HFFc6 (cell line): ENCODE data around the gene DCLK1. TPM values are rescaled to one million over a fixed set of nuclear protein-coding genes. Genes with fewer than 3 reads are reported as not detected.

Source experiments
- DNase-seq: peaks from one replicate; pipeline ENCODE4 v3.0.0-alpha.2; 2018
- H3K27ac Mint-ChIP-seq: 2 replicates; pipeline ENCODE4 v1.8.0; 2020; ENCODE audit warnings: mild to moderate bottlenecking, mixed read lengths
- H3K27me3 Mint-ChIP-seq: 2 replicates; pipeline ENCODE4 v1.8.0; 2021; ENCODE audit warnings: mild to moderate bottlenecking, moderate library complexity, mixed read lengths; ENCODE audit not compliant: insufficient read depth
- H3K36me3 Mint-ChIP-seq: 2 replicates; pipeline ENCODE4 v1.8.0; 2021; ENCODE audit warnings: low read depth, mixed read lengths
- H3K4me1 Mint-ChIP-seq: 2 replicates; pipeline ENCODE4 v1.8.0; 2020; ENCODE audit warnings: low read depth, mixed read lengths
- H3K4me3 Mint-ChIP-seq: 2 replicates; pipeline ENCODE4 v1.8.0; 2020; ENCODE audit warnings: mild to moderate bottlenecking, moderate library complexity, mixed read lengths
- H3K9me3 Mint-ChIP-seq: 2 replicates; pipeline ENCODE4 v1.8.0; 2020; ENCODE audit warnings: mild to moderate bottlenecking, mixed read lengths
- CTCF ChIP-seq: fragments of 200-600 bp; sonication (generic); IDR thresholded peaks from 2 replicates; pipeline ENCODE4 v1.5.0; 2021; ENCODE audit warnings: antibody characterized with exemption, mild to moderate bottlenecking
- total RNA-seq, 6 experiments: library from RNA; stranded (reverse); fragmentation: NEBNext Ultra II Directional; extraction: Animal tissue kit (Norgen Biotek cat#: 25700); gene quantifications; 2 replicates in 1 of 6; 3 replicates in 5 of 6; pipeline ENCODE4 v1.2.3, GENCODE V29; 2021

DCLK1 gene
- total RNA-seq, 6 experiments from 2014 or later = not detected

- Mint-ChIP-seq H3K27me3 (peaks cover 2% of the 10 kb centered on the region; the same call in 1 of the 2 replicates), H3K9me3 (no peaks in the 10 kb centered on the region)
- no peak for DNase-seq
Measured at GRCh38 chr13:35996360-35996759, 134.8 kb downstream of the DCLK1 start.

DNA sequence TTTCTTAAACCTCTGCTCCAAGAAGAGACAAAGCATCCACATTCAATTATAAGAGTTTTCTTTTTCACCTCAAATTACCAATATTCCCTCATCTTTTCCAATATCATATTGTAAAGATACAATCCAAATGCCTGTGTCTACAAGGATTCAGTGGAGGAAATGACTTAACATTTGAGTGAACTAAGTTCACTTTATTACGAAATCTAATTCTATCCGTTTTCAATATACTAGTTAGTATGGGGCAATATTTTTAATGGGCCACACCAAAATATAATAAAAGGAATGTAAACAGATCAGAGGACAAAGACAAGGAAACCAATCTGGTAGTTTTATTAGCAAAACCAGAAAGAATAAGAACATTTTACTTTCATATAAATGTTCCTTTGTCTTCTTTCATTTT is 136.0 kb downstream of the DCLK1 start:
- TF ChIP-seq CTCF = no peak
- DNase-seq = no peak
- Mint-ChIP-seq H3K4me1 (peaks cover 8% of the 10 kb centered on the region; the same call in 1 of the 2 replicates), H3K27me3 (peaks cover 5% of the 10 kb centered on the region; the same call in 1 of the 2 replicates), H3K9me3 (no peaks in the 10 kb centered on the region), H3K27ac (no peak overlapping the region), H3K36me3 (no peaks in the 10 kb centered on the region), H3K4me3 (no peak overlapping the region)

More at GRCh38 chr13:35996360-35996759, 134.8 kb downstream of the DCLK1 start:
- no peak overlapping the region for H3K27ac Mint-ChIP-seq
- H3K36me3 Mint-ChIP-seq = no peaks in the 10 kb centered on the region
- H3K4me1 Mint-ChIP-seq = peaks cover 8% of the 10 kb centered on the region; the same call in 1 of the 2 replicates
- no peak for TF ChIP-seq CTCF
- no peak overlapping the region for H3K4me3 Mint-ChIP-seq

DNA sequence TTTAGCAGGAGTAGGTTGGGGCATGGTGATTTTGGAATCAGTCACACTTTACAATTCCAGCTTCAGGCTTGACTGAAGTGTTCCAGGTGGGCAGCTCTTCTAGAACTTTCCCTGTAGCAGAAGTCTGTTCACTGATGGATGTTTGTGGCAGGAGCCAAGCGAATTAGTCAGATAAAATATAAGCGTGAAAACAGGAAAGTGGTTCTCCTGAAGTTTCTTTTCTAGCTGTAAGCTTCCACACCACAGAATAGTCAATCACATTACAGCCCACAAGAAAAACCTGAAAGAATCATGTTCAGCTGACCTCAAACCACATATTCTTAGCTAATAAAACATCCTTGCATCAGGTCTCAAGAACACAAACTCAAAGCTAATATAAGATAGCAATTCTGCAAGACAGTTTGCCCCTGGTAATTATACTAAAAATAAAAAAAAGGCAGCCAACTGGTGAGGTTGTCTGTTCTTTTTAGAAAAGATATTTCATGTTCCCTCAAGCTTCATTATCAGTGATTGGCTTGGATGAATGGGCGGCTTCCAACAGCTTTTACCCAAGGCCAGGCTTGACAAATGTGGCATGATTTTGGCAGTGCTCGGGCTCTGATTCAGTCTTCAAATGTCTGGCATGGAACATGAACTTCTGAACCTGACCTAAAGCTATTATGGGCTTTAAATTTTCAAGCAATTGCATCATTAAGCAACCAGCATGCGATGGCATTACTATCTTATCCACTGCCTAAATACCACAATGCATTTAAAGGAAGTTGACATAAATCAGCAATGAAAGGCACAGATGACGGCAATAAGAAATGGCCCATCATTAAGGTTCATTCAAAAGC is 136.8 kb downstream of the DCLK1 start:
- Mint-ChIP-seq H3K4me1 (peaks cover 8% of the 10 kb centered on the region; the same call in 1 of the 2 replicates), H3K4me3 (no peak overlapping the region), H3K36me3 (no peaks in the 10 kb centered on the region), H3K9me3 (no peaks in the 10 kb centered on the region), H3K27me3 (peaks cover 5% of the 10 kb centered on the region; the same call in 1 of the 2 replicates), H3K27ac (no peak overlapping the region)
- DNase-seq = peak; percentile 53
- no peak for TF ChIP-seq CTCF

GRCh38 chr13:35993686-35994085 is 137.5 kb downstream of the DCLK1 start:
- TF ChIP-seq CTCF = no peak
- Mint-ChIP-seq H3K4me1 (peaks cover 8% of the 10 kb centered on the region; the same call in 1 of the 2 replicates), H3K27ac (no peak overlapping the region), H3K4me3 (no peak overlapping the region), H3K36me3 (no peaks in the 10 kb centered on the region), H3K27me3 (peaks cover 5% of the 10 kb centered on the region; the same call in 1 of the 2 replicates), H3K9me3 (no peaks in the 10 kb centered on the region)
- no peak for DNase-seq

- H3K4me3 Mint-ChIP-seq = no peak overlapping the region
- H3K27me3 Mint-ChIP-seq = 0 out of 2 replicates have a peak, but pooled peaks cover 3% of the 10 kb centered on the region
- no peaks in the 10 kb centered on the region for H3K36me3 Mint-ChIP-seq
- no peak for DNase-seq
- TF ChIP-seq CTCF = no peak
- H3K4me1 Mint-ChIP-seq = peaks cover 8% of the 10 kb centered on the region; the same call in 1 of the 2 replicates
- H3K27ac Mint-ChIP-seq = no peak overlapping the region
- H3K9me3 Mint-ChIP-seq = no peaks in the 10 kb centered on the region
Measured at GRCh38 chr13:35992964-35993363, 138.2 kb downstream of the DCLK1 start.
